ENCODE measurements around the gene TTLL7. TPM values are rescaled to one million over a fixed set of nuclear protein-coding genes. Genes with fewer than 3 reads are reported as not detected.
A peak's percentile ranks its signal among the peaks of the same experiment; 100 is the strongest.

TTLL7 gene
- total and polyA plus RNA-seq, 9 of the 15 experiments (the other 6 are each of a cell fraction or from before 2014, with no cell fraction given) = 0.63 to 2.6 (median 1.7) TPM

DNA sequence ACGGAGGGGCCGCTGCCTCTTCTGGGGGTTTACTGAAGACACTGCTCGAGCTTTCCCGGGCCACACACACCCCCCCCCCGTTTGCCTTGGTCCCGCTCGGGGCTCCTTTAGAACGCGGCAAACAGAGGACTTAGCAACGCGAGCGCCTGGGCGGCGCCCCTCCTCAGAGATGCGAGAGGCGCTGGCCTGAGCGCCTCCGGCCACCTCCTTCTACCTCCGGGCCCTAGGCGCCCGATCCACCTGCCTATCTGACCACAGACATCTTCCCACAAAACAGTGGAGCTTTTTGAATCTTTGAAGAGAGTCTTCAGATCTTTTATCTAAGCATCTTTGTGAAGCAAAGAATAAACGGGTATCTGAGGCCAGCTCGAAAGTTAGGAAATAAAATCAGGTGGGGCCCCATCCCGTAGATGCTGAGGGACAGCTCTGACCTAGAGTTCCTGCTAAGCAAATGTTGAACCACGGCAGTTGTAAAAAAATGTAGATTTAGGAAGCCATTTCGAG lies 436 bp upstream of the TTLL7 start (continued):
- no peak for TF ChIP-seq ZNF785 (CRISPR knock-in tag; IDR thresholded peaks at IDR 0.05)
- no peak for TF ChIP-seq BDP1 (IDR thresholded peaks at IDR 0.05; ENCODE audit: insufficient read depth, insufficient read length)
- no peak for TF ChIP-seq ELF4 (CRISPR knock-in tag; IDR thresholded peaks at IDR 0.05)
- TF ChIP-seq NFRKB (IDR thresholded peaks at IDR 0.05; ENCODE audit: low read depth) = no peak
- TF ChIP-seq, protein P1, sequence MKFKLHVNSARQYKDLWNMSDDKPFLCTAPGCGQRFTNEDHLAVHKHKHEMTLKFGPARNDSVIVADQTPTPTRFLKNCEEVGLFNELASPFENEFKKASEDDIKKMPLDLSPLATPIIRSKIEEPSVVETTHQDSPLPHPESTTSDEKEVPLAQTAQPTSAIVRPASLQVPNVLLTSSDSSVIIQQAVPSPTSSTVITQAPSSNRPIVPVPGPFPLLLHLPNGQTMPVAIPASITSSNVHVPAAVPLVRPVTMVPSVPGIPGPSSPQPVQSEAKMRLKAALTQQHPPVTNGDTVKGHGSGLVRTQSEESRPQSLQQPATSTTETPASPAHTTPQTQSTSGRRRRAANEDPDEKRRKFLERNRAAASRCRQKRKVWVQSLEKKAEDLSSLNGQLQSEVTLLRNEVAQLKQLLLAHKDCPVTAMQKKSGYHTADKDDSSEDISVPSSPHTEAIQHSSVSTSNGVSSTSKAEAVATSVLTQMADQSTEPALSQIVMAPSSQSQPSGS (CRISPR knock-in tag; IDR thresholded peaks at IDR 0.05) = no peak
- TF ChIP-seq WHSC1 (IDR thresholded peaks at IDR 0.05; ENCODE audit: low read length) = no peak
- TF ChIP-seq MBD2 (IDR thresholded peaks at IDR 0.05; ENCODE audit: borderline replicate concordance, low read depth) = peak; percentile 18
- no peak for TF ChIP-seq FOXK2 (conservative IDR thresholded peaks at IDR 0.05 in 1 of 2, IDR thresholded peaks at IDR 0.05 in 1 of 2; ENCODE audit: low read depth in 2 of 2)
- no peak for TF ChIP-seq HDAC8 (tag; IDR thresholded peaks at IDR 0.05)
- no peak for TF ChIP-seq ETV5 (CRISPR knock-in tag; IDR thresholded peaks at IDR 0.05; ENCODE audit: low read depth)
- TF ChIP-seq ETS2 (tag; IDR thresholded peaks at IDR 0.05; ENCODE audit: borderline replicate concordance, poor library complexity, severe bottlenecking) = no peak
- TF ChIP-seq KAT8 (IDR thresholded peaks at IDR 0.05; ENCODE audit: low read depth) = no peak
- TF ChIP-seq PTTG1 (tag; IDR thresholded peaks at IDR 0.05; ENCODE audit: low read depth) = no peak
- TF ChIP-seq RAD21 (CRISPR knock-in tag; conservative IDR thresholded peaks at IDR 0.05 in 1 of 2, IDR thresholded peaks at IDR 0.05 in 1 of 2) = no peak
- TF ChIP-seq MAFF (IDR thresholded peaks at IDR 0.05; ENCODE audit: low read length) = no peak
- TF ChIP-seq, protein P2, sequence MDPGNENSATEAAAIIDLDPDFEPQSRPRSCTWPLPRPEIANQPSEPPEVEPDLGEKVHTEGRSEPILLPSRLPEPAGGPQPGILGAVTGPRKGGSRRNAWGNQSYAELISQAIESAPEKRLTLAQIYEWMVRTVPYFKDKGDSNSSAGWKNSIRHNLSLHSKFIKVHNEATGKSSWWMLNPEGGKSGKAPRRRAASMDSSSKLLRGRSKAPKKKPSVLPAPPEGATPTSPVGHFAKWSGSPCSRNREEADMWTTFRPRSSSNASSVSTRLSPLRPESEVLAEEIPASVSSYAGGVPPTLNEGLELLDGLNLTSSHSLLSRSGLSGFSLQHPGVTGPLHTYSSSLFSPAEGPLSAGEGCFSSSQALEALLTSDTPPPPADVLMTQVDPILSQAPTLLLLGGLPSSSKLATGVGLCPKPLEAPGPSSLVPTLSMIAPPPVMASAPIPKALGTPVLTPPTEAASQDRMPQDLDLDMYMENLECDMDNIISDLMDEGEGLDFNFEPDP (CRISPR knock-in tag; IDR thresholded peaks at IDR 0.05) = no peak
- TF ChIP-seq CTBP1 (IDR thresholded peaks at IDR 0.05; ENCODE audit: borderline replicate concordance) = peak; percentile 81; the same call in 1 of the 2 replicates
- TF ChIP-seq, protein P3, sequence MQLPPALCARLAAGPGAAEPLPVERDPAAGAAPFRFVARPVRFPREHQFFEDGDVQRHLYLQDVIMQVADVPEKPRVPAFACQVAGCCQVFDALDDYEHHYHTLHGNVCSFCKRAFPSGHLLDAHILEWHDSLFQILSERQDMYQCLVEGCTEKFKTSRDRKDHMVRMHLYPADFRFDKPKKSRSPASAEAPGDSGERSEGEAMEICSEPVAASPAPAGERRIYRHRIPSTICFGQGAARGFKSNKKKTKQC (CRISPR knock-in tag; IDR thresholded peaks at IDR 0.05) = no peak
- no peak for TF ChIP-seq ZFPM2 (CRISPR knock-in tag; IDR thresholded peaks at IDR 0.05)
- TF ChIP-seq, protein P4, sequence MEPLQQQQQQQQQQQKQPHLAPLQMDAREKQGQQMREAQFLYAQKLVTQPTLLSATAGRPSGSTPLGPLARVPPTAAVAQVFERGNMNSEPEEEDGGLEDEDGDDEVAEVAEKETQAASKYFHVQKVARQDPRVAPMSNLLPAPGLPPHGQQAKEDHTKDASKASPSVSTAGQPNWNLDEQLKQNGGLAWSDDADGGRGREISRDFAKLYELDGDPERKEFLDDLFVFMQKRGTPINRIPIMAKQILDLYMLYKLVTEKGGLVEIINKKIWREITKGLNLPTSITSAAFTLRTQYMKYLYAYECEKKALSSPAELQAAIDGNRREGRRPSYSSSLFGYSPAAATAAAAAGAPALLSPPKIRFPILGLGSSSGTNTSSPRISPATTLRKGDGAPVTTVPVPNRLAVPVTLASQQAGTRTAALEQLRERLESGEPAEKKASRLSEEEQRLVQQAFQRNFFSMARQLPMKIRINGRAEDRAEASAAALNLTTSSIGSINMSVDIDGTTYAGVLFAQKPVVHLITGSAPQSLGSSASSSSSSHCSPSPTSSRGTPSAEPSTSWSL (CRISPR knock-in tag; IDR thresholded peaks at IDR 0.05; ENCODE audit: borderline replicate concordance) = no peak
- TF ChIP-seq, protein P5, sequence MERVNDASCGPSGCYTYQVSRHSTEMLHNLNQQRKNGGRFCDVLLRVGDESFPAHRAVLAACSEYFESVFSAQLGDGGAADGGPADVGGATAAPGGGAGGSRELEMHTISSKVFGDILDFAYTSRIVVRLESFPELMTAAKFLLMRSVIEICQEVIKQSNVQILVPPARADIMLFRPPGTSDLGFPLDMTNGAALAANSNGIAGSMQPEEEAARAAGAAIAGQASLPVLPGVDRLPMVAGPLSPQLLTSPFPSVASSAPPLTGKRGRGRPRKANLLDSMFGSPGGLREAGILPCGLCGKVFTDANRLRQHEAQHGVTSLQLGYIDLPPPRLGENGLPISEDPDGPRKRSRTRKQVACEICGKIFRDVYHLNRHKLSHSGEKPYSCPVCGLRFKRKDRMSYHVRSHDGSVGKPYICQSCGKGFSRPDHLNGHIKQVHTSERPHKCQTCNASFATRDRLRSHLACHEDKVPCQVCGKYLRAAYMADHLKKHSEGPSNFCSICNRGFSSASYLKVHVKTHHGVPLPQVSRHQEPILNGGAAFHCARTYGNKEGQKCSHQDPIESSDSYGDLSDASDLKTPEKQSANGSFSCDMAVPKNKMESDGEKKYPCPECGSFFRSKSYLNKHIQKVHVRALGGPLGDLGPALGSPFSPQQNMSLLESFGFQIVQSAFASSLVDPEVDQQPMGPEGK (CRISPR knock-in tag; IDR thresholded peaks at IDR 0.05; ENCODE audit: borderline replicate concordance) = no peak
- no peak for TF ChIP-seq PHB2 (IDR thresholded peaks at IDR 0.05; ENCODE audit: low read depth)
- TF ChIP-seq EGR1 (conservative IDR thresholded peaks at IDR 0.05) = no peak
- TF ChIP-seq RFX5 (IDR thresholded peaks at IDR 0.05; ENCODE audit: low read depth, low read length) = no peak
